Measurements from ENCODE around the gene PCSK6.

GRCh38 chr15:101387574-101387973 lies 101.9 kb downstream of the PCSK6 start:
- TF ChIP-seq POLR2A (IDR thresholded peaks at IDR 0.05) (no peak), CTCF (IDR thresholded peaks at IDR 0.05) (no peak)

All from uterus (tissue), 2 donors.